ENCODE results near the gene CNGA4.

CNGA4 gene

GRCh38 chr11:6238902-6239301 is at the start of gene CNGA4:
Gene CNGA4, plus strand, starts transcription at chr11:6239089. Its CDS starts 118 bp downstream, at chr11:6239207.
- Histone ChIP-seq H3K9ac (ENCODE audit: low read length in 5 of 5) (no peak within 1 kb of the TSS), H3K36me3 (ENCODE audit: control insufficient read depth in 5 of 5, insufficient read depth in 5 of 5, low read length in 5 of 5) (no peaks in the 10 kb centered on the region), H3K4me1 (ENCODE audit: control insufficient read depth in 5 of 5, insufficient read depth in 5 of 5, low read length in 5 of 5) (peaks cover 0 to 14% (median 8%) of the 10 kb centered on the region in 5 donors)

GRCh38 chr11:6191742-6192141 is 47.1 kb upstream of the CNGA4 start:
- no peaks in the 10 kb centered on the region for H3K9me3 ChIP-seq (ENCODE audit: control insufficient read depth in 5 of 5, low read length in 5 of 5)
- H3K4me1 ChIP-seq (ENCODE audit: control insufficient read depth in 5 of 5, insufficient read depth in 5 of 5, low read length in 5 of 5): no peaks in the 10 kb centered on the region
- no peak overlapping the region for H3K27ac ChIP-seq (ENCODE audit: low read depth, low read length)
- no peaks in the 10 kb centered on the region for H3K27me3 ChIP-seq (ENCODE audit: control insufficient read depth in 5 of 5, insufficient read depth in 4 of 5, low read length in 5 of 5)
- no peak overlapping the region for H3K9ac ChIP-seq (ENCODE audit: low read length in 5 of 5)
- H3K4me3 ChIP-seq (ENCODE audit: low read depth in 1 of 5, low read length in 5 of 5): no peak overlapping the region
- no peaks in the 10 kb centered on the region for H3K36me3 ChIP-seq (ENCODE audit: control insufficient read depth in 5 of 5, insufficient read depth in 5 of 5, low read length in 5 of 5)

More at GRCh38 chr11:6238902-6239301, at the start of gene CNGA4:
- Histone ChIP-seq H3K4me3 (ENCODE audit: low read depth in 1 of 5, low read length in 5 of 5) (no peak within 1 kb of the TSS), H3K9me3 (ENCODE audit: control insufficient read depth in 5 of 5, low read length in 5 of 5) (no peaks in the 10 kb centered on the region), H3K27ac (ENCODE audit: low read depth, low read length) (no peak within 1 kb of the TSS), H3K27me3 (ENCODE audit: control insufficient read depth in 5 of 5, insufficient read depth in 4 of 5, low read length in 5 of 5) (peaks cover 0 to under 1% (median 0%) of the 10 kb centered on the region in 5 donors)

DNA sequence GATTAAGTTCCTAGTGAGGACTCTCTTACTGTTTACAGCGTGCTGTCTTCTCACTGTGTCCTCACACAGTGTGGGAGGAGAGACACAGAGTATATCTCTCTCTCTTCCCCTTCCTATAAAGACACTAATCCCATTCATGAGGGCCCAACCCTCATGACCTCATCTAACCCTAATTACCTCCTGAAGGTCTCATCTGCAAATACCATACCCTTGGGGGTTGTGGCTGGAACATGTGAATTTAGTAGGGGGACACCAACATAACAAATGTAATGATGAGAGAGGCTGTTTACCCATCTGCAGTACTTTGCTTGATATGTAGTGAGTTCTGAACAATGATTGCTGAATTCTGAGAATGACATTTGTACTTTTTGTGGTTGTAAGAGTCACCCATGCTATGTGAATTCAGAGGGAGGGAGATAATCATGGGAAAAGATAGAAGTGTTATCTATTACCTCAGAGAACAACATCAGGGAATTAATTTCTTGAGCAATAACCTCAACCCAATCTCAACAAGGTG is 44.8 kb upstream of the CNGA4 start:
- no peaks in the 10 kb centered on the region for H3K9me3 ChIP-seq (ENCODE audit: control insufficient read depth in 5 of 5, low read length in 5 of 5)
- no peak overlapping the region for H3K27ac ChIP-seq (ENCODE audit: low read depth, low read length)
- no peaks in the 10 kb centered on the region for H3K4me1 ChIP-seq (ENCODE audit: control insufficient read depth in 5 of 5, insufficient read depth in 5 of 5, low read length in 5 of 5)
- no peak overlapping the region for H3K9ac ChIP-seq (ENCODE audit: low read length in 5 of 5)
- H3K27me3 ChIP-seq (ENCODE audit: control insufficient read depth in 5 of 5, insufficient read depth in 4 of 5, low read length in 5 of 5): no peaks in the 10 kb centered on the region
- no peak overlapping the region for H3K4me3 ChIP-seq (ENCODE audit: low read depth in 1 of 5, low read length in 5 of 5)
- H3K36me3 ChIP-seq (ENCODE audit: control insufficient read depth in 5 of 5, insufficient read depth in 5 of 5, low read length in 5 of 5): no peaks in the 10 kb centered on the region

DNA sequence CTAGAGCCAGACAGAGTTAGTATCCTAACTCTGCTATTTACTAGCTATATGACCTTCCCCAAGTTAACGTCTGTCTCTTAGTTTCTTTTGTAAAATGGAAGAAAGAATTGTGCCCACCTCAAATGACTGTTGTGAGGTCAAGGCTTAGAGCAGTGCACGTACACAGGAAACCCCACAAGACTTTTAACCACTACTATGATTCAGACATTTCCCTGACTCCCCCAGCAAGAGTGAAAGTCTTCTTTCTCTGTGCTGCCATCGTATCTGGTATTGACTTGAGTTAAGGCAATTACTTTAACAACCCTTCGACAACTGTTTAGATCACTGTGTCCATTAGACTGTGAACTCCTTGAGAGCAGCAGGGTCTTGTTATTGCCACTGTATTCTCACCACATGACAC is 42.5 kb upstream of the CNGA4 start:
- Histone ChIP-seq H3K9ac (ENCODE audit: low read length in 5 of 5) (no peak overlapping the region), H3K4me3 (ENCODE audit: low read depth in 1 of 5, low read length in 5 of 5) (no peak overlapping the region), H3K4me1 (ENCODE audit: control insufficient read depth in 5 of 5, insufficient read depth in 5 of 5, low read length in 5 of 5) (no peaks in the 10 kb centered on the region), H3K27ac (ENCODE audit: low read depth, low read length) (no peak overlapping the region), H3K9me3 (ENCODE audit: control insufficient read depth in 5 of 5, low read length in 5 of 5) (no peaks in the 10 kb centered on the region), H3K27me3 (ENCODE audit: control insufficient read depth in 5 of 5, insufficient read depth in 4 of 5, low read length in 5 of 5) (no peaks in the 10 kb centered on the region), H3K36me3 (ENCODE audit: control insufficient read depth in 5 of 5, insufficient read depth in 5 of 5, low read length in 5 of 5) (no peaks in the 10 kb centered on the region)

GRCh38 chr11:6197466-6198200 is 41.3 kb upstream of the CNGA4 start:
- H3K9me3 ChIP-seq (ENCODE audit: control insufficient read depth in 5 of 5, low read length in 5 of 5): no peaks in the 10 kb centered on the region

DNA sequence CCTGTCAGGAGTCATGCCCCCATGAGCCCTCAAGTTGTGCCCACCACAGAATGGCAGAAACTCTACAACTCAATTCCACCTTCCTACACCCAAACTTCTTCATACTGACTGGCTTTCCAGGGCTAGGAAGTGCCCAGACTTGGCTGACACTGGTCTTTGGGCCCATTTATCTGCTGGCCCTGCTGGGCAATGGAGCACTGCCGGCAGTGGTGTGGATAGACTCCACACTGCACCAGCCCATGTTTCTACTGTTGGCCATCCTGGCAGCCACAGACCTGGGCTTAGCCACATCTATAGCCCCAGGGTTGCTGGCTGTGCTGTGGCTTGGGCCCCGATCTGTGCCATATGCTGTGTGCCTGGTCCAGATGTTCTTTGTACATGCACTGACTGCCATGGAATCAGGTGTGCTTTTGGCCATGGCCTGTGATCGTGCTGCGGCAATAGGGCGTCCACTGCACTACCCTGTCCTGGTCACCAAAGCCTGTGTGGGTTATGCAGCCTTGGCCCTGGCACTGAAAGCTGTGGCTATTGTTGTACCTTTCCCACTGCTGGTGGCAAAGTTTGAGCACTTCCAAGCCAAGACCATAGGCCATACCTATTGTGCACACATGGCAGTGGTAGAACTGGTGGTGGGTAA is 39.6 kb upstream of the CNGA4 start, which contains the start of gene OR52W1:
Gene OR52W1, plus strand, starts transcription at position 51 of the 637 bp plus-strand sequence. Its CDS starts 0 bp downstream, at position 51.
- H3K4me3 ChIP-seq (ENCODE audit: low read depth in 1 of 5, low read length in 5 of 5): no peak within 1 kb of the TSS
- H3K9ac ChIP-seq (ENCODE audit: low read length in 5 of 5): no peak within 1 kb of the TSS
- H3K27ac ChIP-seq (ENCODE audit: low read depth, low read length): no peak within 1 kb of the TSS
- H3K9me3 ChIP-seq (ENCODE audit: control insufficient read depth in 5 of 5, low read length in 5 of 5): no peaks in the 10 kb centered on the region
- H3K27me3 ChIP-seq (ENCODE audit: control insufficient read depth in 5 of 5, insufficient read depth in 4 of 5, low read length in 5 of 5): no peaks in the 10 kb centered on the region
- peaks cover 0 to 2% (median 0%) of the 10 kb centered on the region in 5 donors for H3K36me3 ChIP-seq (ENCODE audit: control insufficient read depth in 5 of 5, insufficient read depth in 5 of 5, low read length in 5 of 5)
- H3K4me1 ChIP-seq (ENCODE audit: control insufficient read depth in 5 of 5, insufficient read depth in 5 of 5, low read length in 5 of 5): no peaks in the 10 kb centered on the region

More at GRCh38 chr11:6197466-6198200, 41.3 kb upstream of the CNGA4 start:
- no peaks in the 10 kb centered on the region for H3K4me1 ChIP-seq (ENCODE audit: control insufficient read depth in 5 of 5, insufficient read depth in 5 of 5, low read length in 5 of 5)
- no peaks in the 10 kb centered on the region for H3K27me3 ChIP-seq (ENCODE audit: control insufficient read depth in 5 of 5, insufficient read depth in 4 of 5, low read length in 5 of 5)
- no peak overlapping the region for H3K27ac ChIP-seq (ENCODE audit: low read depth, low read length)
- H3K36me3 ChIP-seq (ENCODE audit: control insufficient read depth in 5 of 5, insufficient read depth in 5 of 5, low read length in 5 of 5): peaks cover 0 to 2% (median 0%) of the 10 kb centered on the region in 5 donors
- H3K4me3 ChIP-seq (ENCODE audit: low read depth in 1 of 5, low read length in 5 of 5): no peak overlapping the region
- H3K9ac ChIP-seq (ENCODE audit: low read length in 5 of 5): no peak overlapping the region

DNA sequence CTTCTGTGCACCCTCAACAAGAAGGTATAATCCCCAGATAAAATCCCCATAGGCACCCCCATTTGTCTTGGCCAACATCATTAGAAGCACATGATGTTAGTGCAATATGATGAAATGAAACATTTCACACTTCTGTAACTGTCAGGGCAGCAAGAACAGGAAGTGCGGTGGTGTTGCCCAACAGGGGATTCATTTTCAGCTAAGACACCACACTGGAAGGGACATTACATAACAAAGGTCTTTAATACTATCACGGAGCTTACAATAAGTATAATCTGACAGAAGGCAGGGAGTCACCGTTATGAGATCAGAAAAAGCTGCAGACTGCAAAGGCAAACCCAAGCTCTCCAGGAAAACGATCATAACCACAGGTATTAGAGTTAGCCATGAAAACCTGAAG is 37.9 kb upstream of the CNGA4 start:
- no peaks in the 10 kb centered on the region for H3K9me3 ChIP-seq (ENCODE audit: control insufficient read depth in 5 of 5, low read length in 5 of 5)
- H3K4me3 ChIP-seq (ENCODE audit: low read depth in 1 of 5, low read length in 5 of 5): no peak overlapping the region
- H3K4me1 ChIP-seq (ENCODE audit: control insufficient read depth in 5 of 5, insufficient read depth in 5 of 5, low read length in 5 of 5): no peaks in the 10 kb centered on the region
- no peaks in the 10 kb centered on the region for H3K27me3 ChIP-seq (ENCODE audit: control insufficient read depth in 5 of 5, insufficient read depth in 4 of 5, low read length in 5 of 5)
- H3K36me3 ChIP-seq (ENCODE audit: control insufficient read depth in 5 of 5, insufficient read depth in 5 of 5, low read length in 5 of 5): peaks cover 8 to 12% (median 11%) of the 10 kb centered on the region in 5 donors
- no peak overlapping the region for H3K27ac ChIP-seq (ENCODE audit: low read depth, low read length)
- no peak overlapping the region for H3K9ac ChIP-seq (ENCODE audit: low read length in 5 of 5)

GRCh38 chr11:6201481-6201880 is 37.4 kb upstream of the CNGA4 start:
- H3K9me3 ChIP-seq (ENCODE audit: control insufficient read depth in 5 of 5, low read length in 5 of 5): no peaks in the 10 kb centered on the region
- no peaks in the 10 kb centered on the region for H3K4me1 ChIP-seq (ENCODE audit: control insufficient read depth in 5 of 5, insufficient read depth in 5 of 5, low read length in 5 of 5)
- no peak overlapping the region for H3K9ac ChIP-seq (ENCODE audit: low read length in 5 of 5)
- no peak overlapping the region for H3K4me3 ChIP-seq (ENCODE audit: low read depth in 1 of 5, low read length in 5 of 5)
- no peak overlapping the region for H3K27ac ChIP-seq (ENCODE audit: low read depth, low read length)
- peaks cover 11 to 14% (median 13%) of the 10 kb centered on the region in 5 donors for H3K36me3 ChIP-seq (ENCODE audit: control insufficient read depth in 5 of 5, insufficient read depth in 5 of 5, low read length in 5 of 5)
- no peaks in the 10 kb centered on the region for H3K27me3 ChIP-seq (ENCODE audit: control insufficient read depth in 5 of 5, insufficient read depth in 4 of 5, low read length in 5 of 5)

DNA sequence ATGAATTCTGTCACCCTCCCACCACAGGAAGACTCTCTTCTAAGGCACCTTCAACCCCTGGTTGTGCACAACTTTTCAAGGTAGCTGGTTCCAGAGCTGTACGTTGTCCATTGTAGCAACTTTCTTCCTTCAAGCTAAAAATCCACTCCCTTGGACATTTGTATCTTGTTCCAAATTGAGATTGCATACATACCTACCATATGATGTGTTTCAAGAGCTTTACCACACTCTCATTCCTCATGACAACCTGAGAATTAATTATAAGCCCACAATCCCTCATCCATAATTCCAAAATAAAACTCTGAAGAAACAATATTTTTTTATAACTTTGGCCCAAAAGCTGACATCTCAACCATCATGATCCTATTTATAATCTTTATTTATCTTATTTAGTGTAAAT is 36.8 kb upstream of the CNGA4 start:
- H3K9me3 ChIP-seq (ENCODE audit: control insufficient read depth in 5 of 5, low read length in 5 of 5): no peaks in the 10 kb centered on the region
- H3K27ac ChIP-seq (ENCODE audit: low read depth, low read length): no peak overlapping the region
- H3K9ac ChIP-seq (ENCODE audit: low read length in 5 of 5): no peak overlapping the region
- no peak overlapping the region for H3K4me3 ChIP-seq (ENCODE audit: low read depth in 1 of 5, low read length in 5 of 5)
- peaks cover 11 to 18% (median 15%) of the 10 kb centered on the region in 5 donors for H3K36me3 ChIP-seq (ENCODE audit: control insufficient read depth in 5 of 5, insufficient read depth in 5 of 5, low read length in 5 of 5)
- H3K27me3 ChIP-seq (ENCODE audit: control insufficient read depth in 5 of 5, insufficient read depth in 4 of 5, low read length in 5 of 5): no peaks in the 10 kb centered on the region
- H3K4me1 ChIP-seq (ENCODE audit: control insufficient read depth in 5 of 5, insufficient read depth in 5 of 5, low read length in 5 of 5): no peaks in the 10 kb centered on the region

DNA sequence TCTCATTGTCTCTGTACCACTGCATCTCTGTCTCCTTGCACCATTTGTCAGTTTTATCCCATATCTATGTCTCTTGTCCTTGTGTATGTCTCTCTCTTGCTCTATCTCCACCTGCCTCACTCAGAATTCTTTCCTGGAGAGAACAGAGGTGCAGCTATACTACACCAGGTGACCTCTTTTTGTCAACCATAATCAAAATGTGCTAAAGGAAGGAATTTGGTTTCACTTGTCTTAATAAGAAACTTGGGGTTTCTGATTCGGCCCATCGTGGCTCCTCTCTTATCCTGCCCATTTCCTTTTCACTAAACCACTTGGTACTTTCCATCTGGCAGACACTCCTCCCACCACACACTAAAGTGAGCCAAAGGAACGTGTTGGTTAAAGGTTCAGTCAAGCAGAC is 35.6 kb upstream of the CNGA4 start:
- Histone ChIP-seq H3K4me1 (ENCODE audit: control insufficient read depth in 5 of 5, insufficient read depth in 5 of 5, low read length in 5 of 5) (no peaks in the 10 kb centered on the region), H3K27me3 (ENCODE audit: control insufficient read depth in 5 of 5, insufficient read depth in 4 of 5, low read length in 5 of 5) (no peaks in the 10 kb centered on the region), H3K9me3 (ENCODE audit: control insufficient read depth in 5 of 5, low read length in 5 of 5) (no peaks in the 10 kb centered on the region), H3K27ac (ENCODE audit: low read depth, low read length) (no peak overlapping the region), H3K4me3 (ENCODE audit: low read depth in 1 of 5, low read length in 5 of 5) (no peak overlapping the region), H3K36me3 (ENCODE audit: control insufficient read depth in 5 of 5, insufficient read depth in 5 of 5, low read length in 5 of 5) (peaks cover 17 to 24% (median 19%) of the 10 kb centered on the region in 5 donors), H3K9ac (ENCODE audit: low read length in 5 of 5) (no peak overlapping the region)

All from subcutaneous abdominal adipose tissue (tissue), 5 donors.